Body of pancreas (tissue), 4 donors: Measurements from ENCODE around the gene CNTNAP2. TPM values are rescaled to one million over a fixed set of nuclear protein-coding genes. Genes with fewer than 3 reads are reported as not detected.
"Not testable (repeated sequence)": the region's sequence is repeated elsewhere in the genome, so short reads cannot be mapped to it uniquely, and the experiment has no call there.

ENCODE experiments used
- ATAC-seq: fragments of 150-250 bp; one replicate; pipeline ENCODE4 v1.9.1; 2016
- DNase-seq, 4 donors: peaks; one replicate each; pipeline ENCODE4 v3.0.0-alpha.2; 2019
- H3K27ac ChIP-seq, 4 donors: fragments of 200-600 bp; sonication (generic); 1 replicate in 3 of 4; 2 replicates in 1 of 4; pipeline versions ENCODE4 v1.5.1 to v1.6.1; 2016 to 2019; ENCODE audit warnings: mild to moderate bottlenecking in 1 of 4, mixed read lengths in 1 of 4, moderate library complexity in 1 of 4
- H3K27me3 ChIP-seq, 2 donors: fragments of 200-600 bp; sonication (generic); one replicate each; pipeline ENCODE4 v1.6.0; 2016; ENCODE audit warnings: mild to moderate bottlenecking in 1 of 2
- H3K36me3 ChIP-seq, 2 donors: fragments of 200-600 bp; sonication (generic); replicated peaks in 1 of 2; 2 replicates each; pipeline ENCODE4 v1.5.1; 2016; ENCODE audit warnings: low read depth in 2 of 2; ENCODE audit not compliant: insufficient read depth in 1 of 2
- H3K4me1 ChIP-seq: fragments of 200-600 bp; sonication (generic); one replicate; pipeline ENCODE4 v1.6.0; 2016
- H3K4me3 ChIP-seq, 2 donors: fragments of 200-600 bp; sonication (generic); 1 replicate in 1 of 2; 2 replicates in 1 of 2; pipeline ENCODE4 v1.5.1; 2016 to 2019
- H3K9me3 ChIP-seq, 3 donors: fragments of 200-600 bp; sonication (generic); 1 replicate in 2 of 3; 2 replicates in 1 of 3; pipeline ENCODE4 v1.5.1; 2016
- CTCF ChIP-seq, 7 experiments: fragments of 450-650 bp in 4 of 7; fragments of 200-600 bp in 3 of 7; sonication (generic) in 3 of 7; IDR thresholded peaks; one replicate each; pipeline ENCODE4 v1.5.1; 2016 to 2019; ENCODE audit warnings: antibody characterized with exemption in 7 of 7
- POLR2A ChIP-seq, 3 donors: fragments of 450-650 bp; IDR thresholded peaks; one replicate each; pipeline ENCODE4 v1.6.1; 2016; ENCODE audit warnings: antibody characterized with exemption in 3 of 3, mild to moderate bottlenecking in 2 of 3
- WGBS, 2 donors: methylation state at CpG; one replicate each; pipeline ENCODE4 v1.1.5; 2017; 5-methylcytosine and 5-hydroxymethylcytosine counted together
- intact Hi-C: fragments of 100-400 bp; cut with DNase I; formaldehyde crosslinking; loops from one replicate; pipeline ENCODE4 v1.15.1; 2023
- total RNA-seq, 2 donors: library from RNA; depleted of rRNA; stranded (reverse); fragments of >200 nt; gene quantifications; one replicate each; pipeline ENCODE4 v1.1.0, GENCODE V29; 2016

Gene CNTNAP2
- total RNA-seq, 2 donors from 2014 or later: 1.0 TPM; not detected in 1

- TF ChIP-seq POLR2A (IDR thresholded peaks at IDR 0.05) (no peak), CTCF (IDR thresholded peaks at IDR 0.05) (no peak)
- DNase-seq: no peak
- ATAC-seq: no peak
- Histone ChIP-seq H3K4me3 (no peak overlapping the region), H3K36me3 (no peaks in the 10 kb centered on the region), H3K27me3 (no peaks in the 10 kb centered on the region), H3K9me3 (no peaks in the 10 kb centered on the region), H3K4me1 (no peaks in the 10 kb centered on the region), H3K27ac (no peak overlapping the region)
- intact Hi-C loops: no loop called here
- WGBS, 2 donors: 58 to 87% methylated on average over 3 to 4 of the region's 4 CpGs
Measured at GRCh38 chr7:148058092-148058491, 1941.5 kb downstream of the CNTNAP2 start.

GRCh38 chr7:148058753-148059152 is 1942.2 kb downstream of the CNTNAP2 start:
- no peak overlapping the region for H3K27ac ChIP-seq
- intact Hi-C loops: no loop called here
- TF ChIP-seq POLR2A (IDR thresholded peaks at IDR 0.05) (no peak), CTCF (IDR thresholded peaks at IDR 0.05) (no peak)
- H3K27me3 ChIP-seq: no peaks in the 10 kb centered on the region
- H3K9me3 ChIP-seq: no peaks in the 10 kb centered on the region
- H3K4me1 ChIP-seq: no peaks in the 10 kb centered on the region
- H3K4me3 ChIP-seq: no peak overlapping the region
- ATAC-seq (no peak), DNase-seq (no peak)
- WGBS, 2 donors: 73 to 74% methylated on average over 6 of the region's 6 CpGs
- H3K36me3 ChIP-seq: no peaks in the 10 kb centered on the region

- Histone ChIP-seq H3K27me3 (no peaks in the 10 kb centered on the region), H3K9me3 (no peaks in the 10 kb centered on the region), H3K4me1 (no peaks in the 10 kb centered on the region), H3K27ac (no peak overlapping the region), H3K4me3 (no peak overlapping the region), H3K36me3 (no peaks in the 10 kb centered on the region)
- DNase-seq (no peak), ATAC-seq (no peak)
- TF ChIP-seq POLR2A (IDR thresholded peaks at IDR 0.05): no peak
- TF ChIP-seq CTCF (IDR thresholded peaks at IDR 0.05): no peak
- 88 to 93% methylated on average over 1 of the region's 1 CpG for WGBS, 2 donors
- intact Hi-C loops: no loop called here
Measured at GRCh38 chr7:148060724-148061123, 1944.1 kb downstream of the CNTNAP2 start.

GRCh38 chr7:148078111-148078510 is 1961.5 kb downstream of the CNTNAP2 start:
- H3K36me3 ChIP-seq, H3K27ac ChIP-seq, H3K4me1 ChIP-seq, H3K27me3 ChIP-seq, ATAC-seq, H3K4me3 ChIP-seq, intact Hi-C loops, H3K9me3 ChIP-seq: not testable (repeated sequence)
- 20 to 73% methylated on average over 4 of the region's 4 CpGs for WGBS, 2 donors
- peak in 3 of 4 donors; percentile 26 to 84 (median 59) for DNase-seq

GRCh38 chr7:148079206-148080080 is 1962.8 kb downstream of the CNTNAP2 start:
- Histone ChIP-seq H3K4me3 (no peak overlapping the region), H3K27ac (no peak overlapping the region), H3K36me3 (no peaks in the 10 kb centered on the region), H3K9me3 (no peaks in the 10 kb centered on the region), H3K27me3 (no peaks in the 10 kb centered on the region), H3K4me1 (no peaks in the 10 kb centered on the region)
- ATAC-seq: no peak
- DNase-seq: no peak
- intact Hi-C loops: no loop called here
- WGBS, 2 donors: 83 to 87% methylated on average over 2 of the region's 2 CpGs
- TF ChIP-seq POLR2A (IDR thresholded peaks at IDR 0.05) (no peak), CTCF (IDR thresholded peaks at IDR 0.05) (no peak)
